NCI-H2171 treated with DMSO at 0.1 percent for 48 hours (cell line): ENCODE results near the gene FGF12.
"Not testable (repeated sequence)": the region's sequence is repeated elsewhere in the genome, so short reads cannot be mapped to it uniquely, and the experiment has no call there.

Experiments used
- DNase-seq: peaks from one replicate; lab custom pipeline; 2025; lab: John Stamatoyannopoulos, UW

The FGF12 gene

GRCh38 chr3:192577811-192578210 lies 149.5 kb downstream of the FGF12 start:
- DNase-seq: no peak

- DNase-seq: peak; percentile 78
Observed at GRCh38 chr3:192577271-192577670, 150.1 kb downstream of the FGF12 start.

DNA sequence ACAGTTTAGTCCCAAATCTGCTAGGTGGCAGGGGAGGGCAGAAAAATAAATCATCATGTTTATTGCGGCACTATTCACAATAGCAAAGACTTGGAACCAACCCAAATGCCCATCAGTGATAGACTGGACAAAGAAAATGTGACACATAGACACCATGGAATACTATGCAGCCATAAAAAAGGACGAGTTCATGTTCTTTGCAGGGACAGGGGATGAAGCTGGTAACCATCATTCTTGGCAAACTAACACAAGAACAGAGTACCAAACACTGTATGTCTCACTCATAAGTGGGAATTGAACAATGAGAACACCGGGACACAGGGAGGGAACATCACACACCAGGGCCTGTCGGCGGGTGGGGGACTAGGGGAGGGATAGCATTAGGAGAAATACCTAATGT lies 150.6 kb downstream of the FGF12 start:
- not testable (repeated sequence) for DNase-seq

- no peak for DNase-seq
Observed at GRCh38 chr3:192575879-192576506, 151.3 kb downstream of the FGF12 start.

DNA sequence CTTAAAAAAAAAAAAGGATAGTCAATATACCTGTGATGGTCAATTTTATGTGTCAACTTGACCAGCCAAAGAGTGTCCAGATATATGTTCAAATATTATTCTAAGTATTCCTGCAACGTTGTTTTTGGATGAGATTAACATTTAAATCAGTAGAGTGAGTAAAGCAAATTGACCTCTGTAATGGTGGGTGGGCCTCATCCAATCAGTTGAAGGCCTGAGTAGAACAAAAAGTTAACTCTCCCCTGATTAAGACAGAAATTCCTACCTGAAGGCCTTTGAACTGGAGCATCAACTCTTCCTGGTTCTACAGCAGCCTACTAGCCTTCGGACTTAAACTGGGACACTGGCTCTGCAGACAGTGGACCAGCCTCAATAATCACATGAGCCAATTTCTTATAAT lies 154.1 kb downstream of the FGF12 start:
- no peak for DNase-seq

- peak; percentile 69 for DNase-seq
Observed at GRCh38 chr3:192570821-192571791, 156.2 kb downstream of the FGF12 start.

- DNase-seq: peak; percentile 33
Observed at GRCh38 chr3:192570315-192570714, 157.0 kb downstream of the FGF12 start.

- peak; percentile 87 for DNase-seq
Observed at GRCh38 chr3:192566706-192567290, 160.5 kb downstream of the FGF12 start.

DNA sequence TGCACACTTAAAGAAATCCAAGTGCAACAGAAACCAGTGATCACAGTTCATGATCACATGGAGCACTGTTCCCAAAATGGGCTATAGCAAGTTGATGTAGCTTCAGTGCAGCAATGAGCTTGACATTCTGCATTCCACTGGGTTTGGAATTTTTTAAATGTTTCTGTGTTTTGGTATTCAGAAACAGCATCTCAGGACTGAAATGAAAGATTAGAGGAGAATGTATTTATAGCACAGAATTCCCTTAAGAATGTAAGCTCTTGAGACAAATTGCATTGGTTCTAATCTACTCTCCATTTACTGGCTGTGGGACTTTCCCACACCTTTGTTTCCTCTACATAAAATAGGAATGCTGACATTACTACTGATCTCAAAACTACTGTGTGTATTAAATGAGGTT lies 162.7 kb downstream of the FGF12 start:
- no peak for DNase-seq

DNA sequence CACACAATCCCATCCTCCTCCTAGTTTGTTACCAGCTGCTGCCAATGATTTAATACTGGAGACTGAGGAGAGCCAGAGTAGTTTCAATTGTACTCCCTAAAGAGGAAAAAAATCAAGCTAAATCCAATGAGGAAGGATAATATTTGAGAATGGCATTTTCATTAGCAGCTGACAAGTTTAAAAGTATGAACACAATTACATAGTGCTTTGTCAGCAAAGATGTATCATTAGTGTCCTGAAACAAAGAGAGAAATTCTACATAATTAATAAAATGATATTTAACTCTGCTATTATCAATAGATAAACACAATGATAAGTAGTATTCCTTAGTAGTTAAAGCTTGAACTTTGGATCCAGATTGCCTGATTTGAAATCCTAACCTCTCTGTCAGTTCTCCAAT lies 163.9 kb downstream of the FGF12 start:
- DNase-seq: no peak

DNA sequence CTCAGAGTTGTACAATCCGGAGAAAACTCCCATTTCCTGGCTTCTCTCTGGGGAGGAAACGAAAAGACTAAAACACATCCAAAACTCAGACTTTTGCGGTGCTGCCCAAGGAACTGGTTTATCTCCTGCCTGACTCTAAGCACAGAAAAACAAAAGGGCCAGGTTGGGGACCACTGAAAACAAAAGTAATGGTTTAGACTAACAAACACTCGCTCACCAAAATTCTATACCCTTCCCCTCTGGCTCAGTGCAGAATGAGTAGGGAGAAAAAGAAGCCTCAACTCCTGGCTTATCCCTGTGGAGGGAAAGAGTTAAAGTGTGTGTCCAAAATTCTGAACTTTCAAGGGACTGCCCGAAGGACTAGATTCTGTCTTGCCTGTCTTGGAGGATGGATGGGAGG lies 173.6 kb downstream of the FGF12 start:
- no peak for DNase-seq

- DNase-seq: no peak
Observed at GRCh38 chr3:192550356-192550755, 177.0 kb downstream of the FGF12 start.

GRCh38 chr3:192545333-192545732 lies 182.0 kb downstream of the FGF12 start:
- no peak for DNase-seq

- no peak for DNase-seq
Observed at GRCh38 chr3:192543163-192543562, 184.2 kb downstream of the FGF12 start.

DNA sequence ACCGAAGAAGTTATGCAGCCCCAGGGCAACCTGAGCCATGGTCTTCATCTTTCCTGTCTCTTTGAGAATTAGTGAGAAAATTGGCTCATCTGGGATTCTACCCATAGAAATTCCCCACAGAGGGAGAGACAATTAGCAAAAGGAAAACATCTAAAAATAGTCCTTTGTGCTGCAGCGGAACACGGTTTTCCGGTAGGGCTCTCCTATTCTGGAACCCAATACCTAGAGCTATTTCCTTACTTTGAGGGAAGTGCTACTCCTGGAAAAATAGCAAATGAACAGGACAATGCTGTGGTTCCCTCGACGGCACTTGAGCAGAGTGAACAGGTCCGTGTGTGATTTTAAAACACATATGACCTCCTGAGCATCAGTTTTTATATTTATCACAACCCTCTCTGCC lies 210.5 kb downstream of the FGF12 start:
- no peak for DNase-seq

- peak; percentile 56 for DNase-seq
Observed at GRCh38 chr3:192515664-192516045, 211.7 kb downstream of the FGF12 start.

GRCh38 chr3:192514754-192515663 lies 212.3 kb downstream of the FGF12 start:
- DNase-seq: peak; percentile 66

DNA sequence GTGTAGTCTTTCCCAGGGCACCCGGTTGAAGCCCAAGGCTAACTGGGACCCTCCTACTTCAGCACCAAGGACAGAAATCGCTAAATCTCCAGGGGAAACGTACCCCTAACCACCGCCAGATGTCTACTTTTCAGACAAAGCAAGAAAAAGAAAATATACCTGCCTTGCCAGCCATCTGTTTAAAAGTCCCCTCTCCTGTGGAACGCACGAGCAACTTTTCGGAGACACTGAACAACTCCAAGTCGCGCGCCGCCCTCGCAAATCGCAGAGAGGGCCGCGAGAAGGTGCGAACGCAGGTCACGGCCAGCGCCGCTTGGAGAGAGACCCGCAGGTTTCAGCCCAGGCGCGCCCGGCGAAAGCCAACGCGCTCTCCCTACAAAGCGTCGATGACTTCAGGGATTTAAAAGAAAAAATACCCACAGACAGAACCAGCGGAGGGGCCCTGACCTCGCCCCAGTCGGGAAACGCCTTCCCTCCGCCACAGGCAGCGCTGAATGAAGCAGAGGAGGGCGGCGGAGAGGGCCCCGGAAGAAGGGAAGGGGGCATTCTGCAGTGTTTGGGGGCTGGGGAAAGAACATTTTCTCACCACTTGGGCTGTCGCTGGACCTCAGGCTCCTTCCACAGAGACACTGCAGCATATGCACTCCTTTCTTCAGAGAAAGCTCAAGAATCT lies 213.1 kb downstream of the FGF12 start:
- DNase-seq: peak; percentile 53

DNA sequence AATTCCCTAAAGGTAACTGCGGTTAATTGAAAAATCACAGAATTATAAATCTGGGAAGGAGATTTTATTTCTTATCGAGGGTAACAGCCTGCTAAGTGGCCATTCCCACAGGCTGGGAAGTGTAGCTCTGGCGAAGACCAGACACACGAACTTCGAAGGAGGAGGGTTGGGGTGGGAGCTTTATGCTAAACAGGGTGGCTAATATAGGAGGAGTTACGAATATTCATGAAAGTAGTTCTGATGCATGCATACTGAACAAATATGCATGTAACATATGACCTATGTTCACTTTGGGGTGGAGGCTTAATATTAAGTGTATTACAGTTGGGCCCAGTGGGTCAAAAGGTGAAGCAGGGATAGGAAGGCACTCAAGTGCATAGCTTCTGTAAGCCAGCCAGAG lies 221.6 kb downstream of the FGF12 start:
- no peak for DNase-seq

- no peak for DNase-seq
Observed at GRCh38 chr3:192501401-192501800, 225.9 kb downstream of the FGF12 start.

GRCh38 chr3:192496905-192497587 lies 230.3 kb downstream of the FGF12 start:
- DNase-seq: no peak
